Stimulated activated effector memory CD8-positive, alpha-beta T cell treated with anti-CD3 and anti-CD28 coated beads, Interleukin-12 subunit alpha, Interleukin-12 subunit beta, amount 100 ng/mL, for 72 hours (primary cell): ENCODE results near the gene ATF1.
A peak's percentile ranks its signal among the peaks of the same experiment; 100 is the strongest.
"Not testable (repeated sequence)": the region's sequence is repeated elsewhere in the genome, so short reads cannot be mapped to it uniquely, and the experiment has no call there.

ENCODE experiments used
- ATAC-seq: fragments of 150-1000 bp; cut with Tn5 transposase; 2 replicates; pipeline ENCODE4 v1.10.0; 2021
- DNase-seq, 2 donors: peaks; one replicate each; pipeline ENCODE4 v3.0.0; 2021 to 2022; ENCODE audit warnings: low spot score in 2 of 2
- H3K27ac Mint-ChIP-seq: one replicate; pipeline ENCODE4 v1.8.0; 2022; ENCODE audit warnings: mild to moderate bottlenecking, mixed read lengths
- H3K36me3 Mint-ChIP-seq: one replicate; pipeline ENCODE4 v1.8.0; 2022; ENCODE audit warnings: mild to moderate bottlenecking, mixed read lengths
- H3K4me1 Mint-ChIP-seq: one replicate; pipeline ENCODE4 v1.8.0; 2022; ENCODE audit warnings: mixed read lengths
- H3K4me3 Mint-ChIP-seq: one replicate; pipeline ENCODE4 v1.8.0; 2022; ENCODE audit warnings: mild to moderate bottlenecking, mixed read lengths
- H3K9me3 Mint-ChIP-seq: one replicate; pipeline ENCODE4 v1.8.0; 2022; ENCODE audit warnings: mixed read lengths

The ATF1 gene

GRCh38 chr12:50775251-50775650 lies 11.3 kb downstream of the ATF1 start:
- Mint-ChIP-seq H3K36me3 (peaks cover 31% of the 10 kb centered on the region), H3K9me3 (no peaks in the 10 kb centered on the region), H3K27ac (no peak overlapping the region), H3K4me1 (peaks cover 19% of the 10 kb centered on the region), H3K4me3 (no peak overlapping the region)
- no peak for ATAC-seq
- no peak for DNase-seq

- peak overlapping the region; percentile 45 for H3K27ac Mint-ChIP-seq
Observed at GRCh38 chr12:50776749-50777728, 13.1 kb downstream of the ATF1 start.

GRCh38 chr12:50778663-50779590 lies 15.0 kb downstream of the ATF1 start:
- H3K27ac Mint-ChIP-seq: peak overlapping the region; percentile 12
- peaks cover 44% of the 10 kb centered on the region for H3K36me3 Mint-ChIP-seq
- H3K4me1 Mint-ChIP-seq: peaks cover 19% of the 10 kb centered on the region
- no peaks in the 10 kb centered on the region for H3K9me3 Mint-ChIP-seq
- ATAC-seq: no peak
- no peak overlapping the region for H3K4me3 Mint-ChIP-seq
- no peak for DNase-seq

More at GRCh38 chr12:50776749-50777728, 13.1 kb downstream of the ATF1 start:
- H3K36me3 Mint-ChIP-seq: peaks cover 33% of the 10 kb centered on the region
- no peaks in the 10 kb centered on the region for H3K9me3 Mint-ChIP-seq
- H3K4me1 Mint-ChIP-seq: peaks cover 19% of the 10 kb centered on the region
- peak overlapping the region; percentile 10 for H3K4me3 Mint-ChIP-seq
- no peak for ATAC-seq
- peak in 1 of 2 donors; percentile 42 for DNase-seq

- Mint-ChIP-seq H3K36me3 (peaks cover 44% of the 10 kb centered on the region), H3K9me3 (no peaks in the 10 kb centered on the region), H3K27ac (no peak overlapping the region), H3K4me1 (peaks cover 29% of the 10 kb centered on the region), H3K4me3 (no peak overlapping the region)
- no peak for ATAC-seq
- no peak for DNase-seq
Observed at GRCh38 chr12:50780013-50780412, 16.1 kb downstream of the ATF1 start.

- Mint-ChIP-seq H3K36me3 (peaks cover 50% of the 10 kb centered on the region), H3K27ac (no peak overlapping the region), H3K9me3 (peaks cover 3% of the 10 kb centered on the region), H3K4me3 (no peak overlapping the region), H3K4me1 (peaks cover 19% of the 10 kb centered on the region)
- DNase-seq: peak in 1 of 2 donors; percentile 43
- ATAC-seq: peak; percentile 31
Observed at GRCh38 chr12:50784501-50784900, 20.6 kb downstream of the ATF1 start.

GRCh38 chr12:50785406-50786001 lies 21.6 kb downstream of the ATF1 start:
- Mint-ChIP-seq H3K36me3 (peaks cover 50% of the 10 kb centered on the region), H3K4me1 (peaks cover 22% of the 10 kb centered on the region), H3K27ac (no peak overlapping the region), H3K4me3 (no peak overlapping the region), H3K9me3 (peaks cover 3% of the 10 kb centered on the region)
- ATAC-seq (no peak), DNase-seq (peak in 1 of 2 donors; percentile 40)

- Mint-ChIP-seq H3K9me3 (peaks cover 3% of the 10 kb centered on the region), H3K4me3 (no peak overlapping the region), H3K27ac (no peak overlapping the region), H3K36me3 (peaks cover 41% of the 10 kb centered on the region), H3K4me1 (peaks cover 33% of the 10 kb centered on the region)
- DNase-seq (no peak), ATAC-seq (no peak)
Observed at GRCh38 chr12:50786498-50787231, 22.8 kb downstream of the ATF1 start.

GRCh38 chr12:50787618-50788017 lies 23.7 kb downstream of the ATF1 start:
- no peak overlapping the region for H3K27ac Mint-ChIP-seq
- peaks cover 35% of the 10 kb centered on the region for H3K4me1 Mint-ChIP-seq
- ATAC-seq: no peak
- no peak for DNase-seq
- peaks cover 3% of the 10 kb centered on the region for H3K9me3 Mint-ChIP-seq
- H3K4me3 Mint-ChIP-seq: no peak overlapping the region
- H3K36me3 Mint-ChIP-seq: peaks cover 32% of the 10 kb centered on the region

- Mint-ChIP-seq H3K9me3 (peaks cover 3% of the 10 kb centered on the region), H3K27ac (no peak overlapping the region), H3K4me3 (no peak overlapping the region), H3K36me3 (peaks cover 23% of the 10 kb centered on the region), H3K4me1 (peaks cover 35% of the 10 kb centered on the region)
- no peak for DNase-seq
- no peak for ATAC-seq
Observed at GRCh38 chr12:50788561-50788960, 24.7 kb downstream of the ATF1 start.

GRCh38 chr12:50790081-50790480 lies 26.2 kb downstream of the ATF1 start:
- Mint-ChIP-seq H3K27ac (peak overlapping the region; percentile 18), H3K9me3 (peaks cover 3% of the 10 kb centered on the region), H3K4me3 (no peak overlapping the region), H3K4me1 (peaks cover 25% of the 10 kb centered on the region), H3K36me3 (peaks cover 21% of the 10 kb centered on the region)
- ATAC-seq: no peak
- peak in 1 of 2 donors; percentile 17 for DNase-seq

GRCh38 chr12:50799908-50800307 lies 36.0 kb downstream of the ATF1 start:
- H3K36me3 Mint-ChIP-seq: peaks cover 81% of the 10 kb centered on the region
- peaks cover 5% of the 10 kb centered on the region for H3K4me1 Mint-ChIP-seq
- no peak overlapping the region for H3K27ac Mint-ChIP-seq
- DNase-seq: no peak
- no peak overlapping the region for H3K4me3 Mint-ChIP-seq
- no peak for ATAC-seq
- H3K9me3 Mint-ChIP-seq: peaks cover 6% of the 10 kb centered on the region

GRCh38 chr12:50803230-50803875 lies 39.5 kb downstream of the ATF1 start:
- Mint-ChIP-seq H3K4me3 (no peak overlapping the region), H3K9me3 (peaks cover 6% of the 10 kb centered on the region), H3K4me1 (no peaks in the 10 kb centered on the region), H3K27ac (no peak overlapping the region), H3K36me3 (peaks cover 50% of the 10 kb centered on the region)
- DNase-seq (no peak), ATAC-seq (no peak)

GRCh38 chr12:50806176-50806575 lies 42.3 kb downstream of the ATF1 start:
- Mint-ChIP-seq H3K4me3 (no peak overlapping the region), H3K4me1 (no peaks in the 10 kb centered on the region), H3K27ac (no peak overlapping the region), H3K36me3 (peaks cover 48% of the 10 kb centered on the region), H3K9me3 (no peaks in the 10 kb centered on the region)
- ATAC-seq: no peak
- no peak for DNase-seq

- not testable (repeated sequence) for H3K4me1 Mint-ChIP-seq, DNase-seq, ATAC-seq, H3K4me3 Mint-ChIP-seq, H3K27ac Mint-ChIP-seq, H3K9me3 Mint-ChIP-seq
- H3K36me3 Mint-ChIP-seq: peaks cover 58% of the 10 kb centered on the region
Observed at GRCh38 chr12:50809131-50809530, 45.2 kb downstream of the ATF1 start.
